ENCODE results near the gene LOXL3. TPM values are rescaled to one million over a fixed set of nuclear protein-coding genes. Genes with fewer than 3 reads are reported as not detected.
A peak's percentile ranks its signal among the peaks of the same experiment; 100 is the strongest.

LOXL3 gene
- total RNA-seq, 1 experiment from 2014 or later, result 5.8 TPM

GRCh38 chr2:74482801-74483674 lies 70.7 kb downstream of the LOXL3 start, which contains the start of the genes CCDC142 and TTC31:
Gene CCDC142, minus strand, starts transcription at chr2:74482998. Its CDS starts 161 bp downstream, at chr2:74482837.
Gene TTC31, plus strand, starts transcription at chr2:74483081. Its CDS starts 15 bp downstream, at chr2:74483096.
- TSS peak; percentile 95 for BruUV-seq (replicated peaks)
- Histone ChIP-seq H4K20me1 (ENCODE audit: low read length) (no peaks in the 10 kb centered on the region), H3K27ac (ENCODE audit: low read length) (peak within 1 kb of the TSS; percentile 46), H3K4me1 (ENCODE audit: insufficient read depth, low read length) (peaks cover 24% of the 10 kb centered on the region), H3K4me3 (ENCODE audit: low read length) (peak within 1 kb of the TSS; percentile 84), H3K9ac (ENCODE audit: low read length) (peak within 1 kb of the TSS; percentile 84), H3K36me3 (ENCODE audit: low read depth, low read length) (peaks cover 2% of the 10 kb centered on the region; the same call in 1 of the 2 replicates), H3K9me2 (replicated peaks; ENCODE audit: low read length) (no peaks in the 10 kb centered on the region), H3K27me3 (ENCODE audit: low read length) (no peaks in the 10 kb centered on the region), H3F3A (ENCODE audit: low read length, unreplicated experiment) (no peaks in the 10 kb centered on the region), H3K79me2 (ENCODE audit: low read length) (peaks cover 50% of the 10 kb centered on the region), H3K4me2 (ENCODE audit: low read length) (peak within 1 kb of the TSS; percentile 91), H2AFZ (ENCODE audit: low read length) (peak within 1 kb of the TSS; percentile 97), H3K9me3 (ENCODE audit: low read length) (no peaks in the 10 kb centered on the region)
- peak; percentile 94 for DNase-seq
- peak; percentile 90 for ATAC-seq
- ChIA-PET CTCF (interaction anchor here (0.8 to 1.3 kb wide), 2 partner anchors 31 to 49 kb away, joined by 5 to 7 read pairs; partner anchors contain the start of gene TLX2), POLR2A (ENCODE audit: unreplicated experiment) (no interaction called here)
- intact Hi-C loops (cut with micrococcal nuclease), result loop anchor here (1.0 kb wide), 6 partner anchors 15 to 104 kb away; partner anchors contain the start of genes AUP1, HTRA2, INO80B and PCGF1
- no peak for TF ChIP-seq EZH2phosphoT487 (IDR thresholded peaks at IDR 0.05; ENCODE audit: borderline replicate concordance, low read length)
- TF ChIP-seq CTCF (conservative IDR thresholded peaks at IDR 0.05; ENCODE audit: low read depth, low read length), result peak; percentile 95
- no peak for TF ChIP-seq EZH2 (IDR thresholded peaks at IDR 0.05; ENCODE audit: low read length, unreplicated experiment)

Other genes with a start within 250 kb of the LOXL3 start
- 0.40 and 2.4 TPM in 2 replicates for gene SLC4A5, start 210.5 kb downstream of the LOXL3 start, total RNA-seq (2014; rRNA removed)
- gene DCTN1, start 173.6 kb downstream of the LOXL3 start, total RNA-seq (2014; rRNA removed), result 67.8 and 91.0 TPM in 2 replicates
- gene C2orf81, start 132.3 kb downstream of the LOXL3 start, total RNA-seq (2014; rRNA removed), result 1.6 and 2.4 TPM in 2 replicates
- gene WDR54, start 132.2 kb downstream of the LOXL3 start, total RNA-seq (2014; rRNA removed), result 38.8 and 41.0 TPM in 2 replicates
- gene RTKN, start 112.0 kb downstream of the LOXL3 start, total RNA-seq (2014; rRNA removed), result 90.5 and 138 TPM in 2 replicates
- 26.2 and 34.6 TPM in 2 replicates for gene INO80B, start 98.9 kb downstream of the LOXL3 start, total RNA-seq (2014; rRNA removed)
- gene WBP1, start 95.5 kb downstream of the LOXL3 start, total RNA-seq (2014; rRNA removed), result 57.5 and 64.4 TPM in 2 replicates
- 60.6 and 70.1 TPM in 2 replicates for gene MOGS, start 88.6 kb downstream of the LOXL3 start, total RNA-seq (2014; rRNA removed)
- 86.9 and 102 TPM in 2 replicates for gene MRPL53, start 81.3 kb downstream of the LOXL3 start, total RNA-seq (2014; rRNA removed)
- gene CCDC142, start 70.9 kb downstream of the LOXL3 start, total RNA-seq (2014; rRNA removed), result 14.7 and 21.1 TPM in 2 replicates
- gene TTC31, start 70.9 kb downstream of the LOXL3 start, total RNA-seq (2014; rRNA removed), result 21.1 and 21.4 TPM in 2 replicates
- gene LBX2, start 54.3 kb downstream of the LOXL3 start, total RNA-seq (2014; rRNA removed), result not detected in 2 replicates
- 31.2 and 35.7 TPM in 2 replicates for gene PCGF1, start 46.2 kb downstream of the LOXL3 start, total RNA-seq (2014; rRNA removed)
- gene TLX2, start 39.5 kb downstream of the LOXL3 start, total RNA-seq (2014; rRNA removed), result 3.1 and 3.4 TPM in 2 replicates
- 0.07 and 0.63 TPM in 2 replicates for gene DQX1, start 27.7 kb downstream of the LOXL3 start, total RNA-seq (2014; rRNA removed)
- 218 and 233 TPM in 2 replicates for gene AUP1, start 24.2 kb downstream of the LOXL3 start, total RNA-seq (2014; rRNA removed)
- 71.8 and 77.5 TPM in 2 replicates for gene HTRA2, start 24.0 kb downstream of the LOXL3 start, total RNA-seq (2014; rRNA removed)
- gene DOK1, start 778 bp upstream of the LOXL3 start, total RNA-seq (2014; rRNA removed), result 4.7 and 6.0 TPM in 2 replicates
- not detected in 2 replicates for gene M1AP, start 94.4 kb upstream of the LOXL3 start, total RNA-seq (2014; rRNA removed)
- gene SEMA4F, start 100.3 kb upstream of the LOXL3 start, total RNA-seq (2014; rRNA removed), result 7.6 and 13.9 TPM in 2 replicates

Measured in PC-3 (cell line).